ENCODE results near the gene SNORC.
"Not testable (repeated sequence)": the region's sequence is repeated elsewhere in the genome, so short reads cannot be mapped to it uniquely, and the experiment has no call there.

SNORC gene

DNA sequence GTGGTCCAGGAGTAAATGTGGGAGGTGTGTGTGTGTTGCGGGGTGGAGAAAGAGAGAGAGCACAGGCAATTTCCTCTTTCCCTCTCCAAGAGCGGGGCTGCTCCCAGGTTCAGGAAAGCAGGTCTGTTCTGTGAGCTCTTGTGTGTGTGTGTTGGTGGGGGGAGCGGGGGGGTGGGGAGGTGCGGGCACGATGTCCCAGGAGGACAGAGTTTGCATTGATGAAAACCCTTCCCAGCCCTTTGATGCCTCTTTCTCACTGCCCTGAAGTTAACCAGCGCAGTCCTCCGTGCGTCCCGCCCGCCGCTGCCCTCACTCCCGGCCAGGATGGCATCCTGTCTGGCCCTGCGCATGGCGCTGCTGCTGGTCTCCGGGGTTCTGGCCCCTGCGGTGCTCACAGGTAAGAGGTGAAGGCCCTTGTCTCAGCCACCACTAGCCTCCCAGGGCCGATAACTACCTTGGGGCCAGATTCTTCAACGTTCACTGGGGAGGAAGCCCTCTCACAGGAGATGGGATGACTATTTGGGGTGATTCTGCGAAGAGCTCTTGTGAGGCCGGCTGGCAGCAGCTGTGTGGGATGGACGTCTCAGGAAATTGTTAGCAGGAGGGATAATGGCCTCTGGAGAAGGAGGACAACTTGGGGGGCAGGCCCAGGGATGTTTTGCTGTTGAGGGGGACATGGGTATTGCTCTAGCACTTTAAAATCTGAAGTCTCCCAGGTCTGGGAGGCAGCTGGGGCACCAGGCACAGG is at the start of gene SNORC:
Gene SNORC, plus strand, starts transcription at position 247 of the 748 bp plus-strand sequence. Its CDS starts 78 bp downstream, at position 325.
- DNase-seq (ENCODE audit: low spot score): no peak

DNA sequence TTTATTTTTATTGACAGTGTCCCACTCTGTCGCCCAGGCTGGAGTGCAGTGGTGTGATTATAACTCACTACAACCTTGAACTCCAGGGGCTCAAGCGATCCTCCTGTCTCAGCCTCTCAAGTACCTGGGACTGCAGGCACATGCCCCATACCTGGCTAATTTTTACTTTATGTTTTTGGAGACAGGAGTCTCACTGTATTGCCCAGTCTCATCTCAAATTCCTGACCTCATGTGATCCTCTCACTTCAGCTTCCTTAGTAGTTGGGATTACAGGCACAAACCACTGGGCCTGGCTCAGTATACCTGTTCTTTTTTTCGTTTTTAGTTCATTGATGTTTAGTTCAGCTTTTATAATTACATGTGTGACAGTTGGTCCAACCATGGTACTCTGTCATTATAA is 40.1 kb upstream of the SNORC start:
- no peak for DNase-seq (ENCODE audit: low spot score)

DNA sequence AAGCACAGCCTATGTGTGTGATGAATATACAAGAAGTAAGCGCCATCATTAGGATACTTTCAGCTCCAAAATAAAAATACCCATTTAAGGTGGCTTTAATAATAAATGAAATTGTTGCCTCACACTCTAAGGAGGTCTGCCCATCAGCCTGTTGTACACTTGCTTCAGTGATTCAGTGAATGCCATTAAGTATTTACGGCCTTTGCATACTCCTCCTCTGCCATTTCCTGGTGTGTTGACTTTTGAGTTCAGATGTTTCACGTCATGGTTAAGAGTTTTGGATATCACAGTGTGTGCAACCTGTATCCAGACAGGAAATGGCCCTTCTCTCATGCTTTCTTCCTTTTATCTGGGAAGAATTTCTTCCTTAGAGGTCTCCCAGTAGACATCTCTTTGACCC is 38.6 kb upstream of the SNORC start:
- no peak for DNase-seq (ENCODE audit: low spot score)

DNA sequence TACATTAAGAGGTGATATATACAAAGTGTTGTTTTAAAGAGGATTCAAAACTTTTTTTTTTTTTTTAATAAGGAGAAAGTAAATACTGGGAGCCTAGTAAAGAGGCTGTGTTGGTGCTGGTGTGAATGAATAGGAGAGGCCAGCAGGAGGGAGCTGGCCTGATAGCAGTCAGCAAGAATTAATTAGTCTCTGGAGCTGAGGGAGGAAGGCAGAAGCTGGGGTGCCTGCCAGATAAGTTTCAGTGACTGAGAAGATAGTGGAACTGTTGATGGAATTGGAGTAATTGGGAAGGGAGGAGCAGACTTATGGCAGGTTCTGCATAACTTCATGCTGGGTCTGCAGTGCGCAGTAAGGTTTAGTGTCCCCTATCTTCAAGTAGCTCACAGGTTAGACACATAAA is 36.2 kb upstream of the SNORC start:
- DNase-seq (ENCODE audit: low spot score): no peak

DNA sequence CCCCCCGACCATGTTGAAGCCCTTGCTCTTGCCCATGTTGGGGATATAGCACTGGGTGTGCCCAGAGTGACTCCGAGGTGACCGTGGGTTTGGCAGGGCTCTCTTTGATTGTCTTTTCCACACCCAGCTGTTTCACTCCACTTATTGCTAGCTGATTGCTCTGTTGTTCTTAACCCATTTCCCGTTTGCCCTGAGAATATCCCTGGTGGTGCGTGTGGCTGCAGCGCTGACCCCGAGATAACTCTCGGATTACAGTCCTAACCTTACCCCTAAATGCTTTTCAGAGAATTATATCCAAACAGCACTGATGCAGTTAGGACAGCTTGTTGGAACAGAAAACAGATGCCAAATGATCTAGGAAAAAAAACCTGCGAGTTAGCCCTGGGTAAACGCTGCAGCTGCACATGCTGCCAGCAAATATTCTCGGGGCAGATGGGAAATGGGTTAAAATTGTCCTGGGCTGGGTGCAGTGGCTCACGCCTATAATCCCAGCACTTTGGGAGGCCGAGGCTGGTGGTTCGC is 34.3 kb upstream of the SNORC start:
- DNase-seq (ENCODE audit: low spot score): no peak

DNA sequence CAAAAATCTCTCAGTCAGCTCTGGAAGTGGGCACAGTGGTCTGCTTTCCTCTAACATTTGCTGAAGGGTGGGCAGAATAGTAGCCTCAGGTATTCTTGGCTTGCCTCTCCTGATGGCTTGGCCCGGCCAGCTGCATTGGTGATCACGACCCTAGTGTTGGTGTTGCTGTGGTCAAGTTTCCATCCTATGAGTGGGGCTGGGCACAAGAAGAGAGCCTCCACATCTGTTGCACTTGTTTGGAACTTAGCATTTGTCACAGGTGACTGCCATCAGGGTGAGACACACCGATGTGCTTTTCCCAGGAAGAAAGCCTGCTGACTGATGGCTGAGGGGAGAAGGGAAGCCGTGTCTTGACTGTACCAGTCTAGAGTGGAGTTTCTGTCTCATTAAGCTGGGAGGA is 33.1 kb upstream of the SNORC start:
- no peak for DNase-seq (ENCODE audit: low spot score)

DNA sequence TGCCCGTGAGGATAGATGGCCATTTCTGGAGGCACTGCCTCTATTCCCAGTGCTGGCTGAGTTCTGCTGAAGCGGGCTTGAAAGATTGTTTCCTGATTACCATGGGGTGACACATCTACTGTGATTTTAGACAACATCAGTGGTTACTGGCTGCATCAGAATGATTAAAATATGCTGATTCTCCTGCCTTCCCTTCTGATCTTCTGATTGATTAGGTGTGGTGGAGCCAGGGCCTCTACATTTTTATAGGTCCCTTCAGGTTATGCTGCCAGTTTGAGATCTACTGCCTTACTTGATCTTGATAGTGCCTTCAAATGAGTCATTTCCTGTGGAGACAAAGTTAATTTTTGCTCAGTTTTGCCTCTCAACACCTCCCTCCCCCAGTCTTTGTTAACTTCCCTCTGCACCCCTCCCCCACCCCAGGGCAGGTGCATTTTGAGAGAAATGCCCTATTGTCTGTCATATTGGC is 31.6 kb upstream of the SNORC start:
- DNase-seq (ENCODE audit: low spot score): no peak

DNA sequence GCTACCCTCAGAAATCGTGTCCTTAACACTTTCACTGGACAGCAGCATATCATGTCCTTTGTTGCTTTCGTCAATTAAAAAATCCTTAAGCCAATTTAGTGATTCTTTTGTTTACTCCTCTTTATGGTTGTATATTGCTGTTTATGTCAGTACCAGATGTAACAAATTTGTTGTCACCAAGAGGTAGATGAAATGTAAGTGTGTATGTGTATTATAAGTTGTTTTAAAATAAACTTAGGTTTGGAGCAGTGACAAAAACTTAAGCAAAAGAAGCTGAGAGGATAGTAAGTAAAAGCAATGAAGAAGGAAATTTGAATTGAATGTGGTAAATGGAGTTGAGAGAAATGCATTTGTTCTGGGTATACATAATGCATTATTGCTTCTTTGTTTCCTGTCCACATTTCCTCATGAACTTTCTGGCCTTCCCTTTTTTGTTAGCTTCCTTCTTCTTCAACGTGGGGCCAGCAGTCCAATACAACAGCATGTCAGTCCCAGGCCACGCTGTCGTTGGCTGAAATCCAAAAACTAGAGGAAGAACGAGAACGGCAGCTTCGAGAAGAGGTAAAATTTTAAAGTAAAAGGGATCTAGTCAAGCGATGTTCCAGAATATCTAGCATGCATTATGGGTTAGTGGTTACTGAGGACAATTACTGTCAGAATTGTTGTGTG is 30.5 kb upstream of the SNORC start:
- DNase-seq (ENCODE audit: low spot score): peak; percentile 76

DNA sequence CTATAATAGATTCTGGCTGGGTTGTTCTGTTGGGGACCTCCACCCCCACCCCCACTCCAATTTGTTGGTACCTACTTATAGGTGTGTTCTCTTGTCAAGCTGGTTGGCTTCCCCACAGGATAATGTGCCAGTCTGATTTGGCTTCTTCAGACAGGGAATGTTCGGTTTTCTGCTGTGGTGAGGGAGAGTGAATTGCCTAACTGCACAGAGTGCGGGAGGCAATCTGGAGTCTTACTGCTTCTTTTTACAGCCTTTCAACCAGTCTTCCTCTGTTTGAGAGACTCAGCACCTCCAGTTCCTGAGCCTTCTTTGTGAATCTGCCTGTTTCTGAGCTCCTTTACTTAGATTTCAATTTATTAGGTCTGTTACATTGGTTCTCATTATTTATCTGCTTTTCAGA is 27.4 kb upstream of the SNORC start:
- no peak for DNase-seq (ENCODE audit: low spot score)

DNA sequence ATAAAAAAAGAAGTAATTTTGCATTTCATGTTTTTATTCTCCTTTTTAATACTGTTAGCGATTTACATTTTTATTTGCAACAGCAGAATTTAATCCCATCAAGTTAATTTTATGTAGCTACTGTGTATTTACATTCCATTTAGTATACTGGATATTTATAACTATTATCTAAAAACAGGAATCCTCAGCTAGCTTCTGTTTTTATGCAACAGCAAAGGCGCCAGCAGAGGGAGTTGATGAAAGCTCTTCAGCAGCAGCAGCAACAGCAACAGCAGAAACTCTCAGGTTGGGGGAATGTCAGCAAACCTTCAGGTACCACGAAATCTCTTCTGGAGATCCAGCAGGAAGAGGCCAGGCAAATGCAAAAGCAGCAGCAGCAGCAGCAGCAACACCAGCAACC is 26.2 kb upstream of the SNORC start:
- DNase-seq (ENCODE audit: low spot score): no peak

DNA sequence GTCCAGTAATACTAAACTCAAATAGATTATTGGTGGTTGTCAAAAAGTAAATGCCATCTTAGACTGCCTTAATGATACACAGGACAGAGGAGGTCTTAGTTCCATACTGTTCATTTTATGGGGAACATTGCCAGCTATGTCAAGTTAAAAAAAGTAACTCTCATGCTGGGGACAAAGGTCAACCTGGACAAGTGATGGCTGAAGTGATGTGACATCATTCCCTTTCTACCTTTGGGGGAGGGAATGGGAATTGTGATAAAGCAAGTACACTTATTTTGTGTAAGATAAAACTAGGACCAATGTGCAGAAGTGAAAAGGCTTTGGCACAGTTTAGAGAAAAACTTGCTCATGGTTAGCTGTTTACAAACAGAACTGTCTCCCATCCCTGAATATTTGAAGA is 24.0 kb upstream of the SNORC start:
- no peak for DNase-seq (ENCODE audit: low spot score)

DNA sequence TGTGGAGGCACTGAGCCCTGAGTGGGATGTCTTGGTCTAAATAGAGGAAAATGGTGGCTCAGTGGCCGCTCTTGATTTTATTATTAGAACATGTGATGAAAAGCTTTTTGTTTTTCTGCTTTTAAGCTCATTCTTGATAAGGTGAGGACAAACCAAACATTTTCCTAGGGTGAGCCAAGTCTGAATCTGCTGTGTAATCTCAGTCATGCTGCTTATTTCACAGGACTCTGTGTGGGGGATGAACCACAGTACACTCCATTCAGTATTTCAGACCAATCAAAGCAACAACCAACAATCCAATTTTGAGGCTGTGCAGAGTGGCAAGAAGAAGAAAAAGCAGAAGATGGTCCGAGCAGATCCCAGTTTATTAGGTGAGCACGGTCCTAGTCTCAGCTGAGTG is 20.0 kb upstream of the SNORC start:
- no peak for DNase-seq (ENCODE audit: low spot score)

DNA sequence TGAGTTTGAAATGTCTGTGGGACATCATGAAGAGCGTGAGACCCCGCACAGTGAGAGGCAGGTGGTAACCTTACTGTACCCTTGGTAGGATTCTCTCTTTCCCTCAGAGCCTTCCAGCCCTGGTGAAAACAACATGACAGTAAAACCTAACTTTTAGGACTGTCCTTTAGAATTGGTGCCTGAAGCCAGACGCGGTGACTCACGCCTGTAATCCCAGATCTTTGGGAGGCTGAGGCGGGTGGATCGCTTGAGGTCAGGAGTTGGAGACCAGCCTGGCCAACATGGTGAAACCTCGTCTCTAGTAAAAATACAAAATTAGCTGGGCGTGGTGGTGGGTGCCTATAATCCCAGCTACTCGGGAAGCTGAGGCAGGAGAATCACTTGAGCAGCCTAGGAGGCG is 18.0 kb upstream of the SNORC start:
- not testable (repeated sequence) for DNase-seq (ENCODE audit: low spot score)

DNA sequence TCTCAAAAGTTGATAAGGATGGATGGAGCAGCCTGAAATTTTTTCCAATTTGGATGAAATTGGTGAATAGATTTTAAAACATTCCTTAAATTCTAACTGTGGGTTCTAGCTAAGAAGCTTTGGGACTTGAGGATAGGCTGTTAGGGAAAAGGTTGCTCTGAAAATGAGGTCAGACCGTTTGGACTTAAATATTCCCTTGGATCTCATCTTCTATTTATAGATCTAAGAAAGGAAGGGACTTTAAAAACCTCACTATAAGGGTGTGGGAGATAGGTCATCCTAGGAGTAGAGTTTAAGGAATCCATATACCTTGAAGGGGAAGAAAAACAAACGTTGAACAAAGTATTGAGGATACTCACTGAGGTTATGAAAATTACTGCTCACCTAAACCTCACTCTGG is 17.4 kb upstream of the SNORC start:
- no peak for DNase-seq (ENCODE audit: low spot score)

DNA sequence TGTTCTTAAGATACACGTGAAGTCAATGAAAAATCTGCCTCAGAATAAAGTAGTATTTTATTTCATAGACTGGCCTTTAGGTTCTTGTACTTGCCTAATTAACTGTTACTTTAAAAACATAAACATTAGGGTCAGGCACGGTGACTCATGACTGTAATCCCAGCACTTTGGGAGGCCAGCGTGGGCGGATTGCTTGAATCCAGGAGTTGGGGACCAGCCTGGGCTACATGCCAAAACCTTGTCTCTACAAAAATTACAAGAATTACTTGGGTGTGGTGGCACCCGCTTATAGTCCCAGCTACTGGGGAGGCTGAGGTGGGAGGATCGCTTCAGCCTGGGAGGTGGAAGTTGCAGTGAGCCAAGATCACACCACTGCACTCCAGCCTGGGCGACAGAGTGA is 16.0 kb upstream of the SNORC start:
- no peak for DNase-seq (ENCODE audit: low spot score)

DNA sequence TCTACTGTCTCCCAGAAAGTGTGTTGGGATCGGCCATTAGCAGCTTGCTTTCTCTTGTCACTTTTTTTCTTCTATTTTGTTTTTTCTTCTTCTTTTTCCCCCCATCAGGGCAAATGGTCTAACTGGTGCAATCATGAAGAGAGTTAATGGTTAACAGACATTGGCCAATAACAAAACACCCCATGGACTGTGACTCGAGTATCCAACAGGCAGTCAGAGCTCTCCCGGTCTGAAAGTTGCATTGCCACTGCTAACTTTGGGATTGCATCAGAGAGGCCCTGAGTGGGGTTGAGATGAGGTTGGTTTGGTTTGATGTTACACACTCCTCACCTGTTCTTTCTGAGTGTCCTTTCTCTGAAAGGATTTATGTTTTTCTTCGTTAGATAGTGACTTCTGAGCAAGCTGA is 12.9 kb upstream of the SNORC start:
- no peak for DNase-seq (ENCODE audit: low spot score)

DNA sequence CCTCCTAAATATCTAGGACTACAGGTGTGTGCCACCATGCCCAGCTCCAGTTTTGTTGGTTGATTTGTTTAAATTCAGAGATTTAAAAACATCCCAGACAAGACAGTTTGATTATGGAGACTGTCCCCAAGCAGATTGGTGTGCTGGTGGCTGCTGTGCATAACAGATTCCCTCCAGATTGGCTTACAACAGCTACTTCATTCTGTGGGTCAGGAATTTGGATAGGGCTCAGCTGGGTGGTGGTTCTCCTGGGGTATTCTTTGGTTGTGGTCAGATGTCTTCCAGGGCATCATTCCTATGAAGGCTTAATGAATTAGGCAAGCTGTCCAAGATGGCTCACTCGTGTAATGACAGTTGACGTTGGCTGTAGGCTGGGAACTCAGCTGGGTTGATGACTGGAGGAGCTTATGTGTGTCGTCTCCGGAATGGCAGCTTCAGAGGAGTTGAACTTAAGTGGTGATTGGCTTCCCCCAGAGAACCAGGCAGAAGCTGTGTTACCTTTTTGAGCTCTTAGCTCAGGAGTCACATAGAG is 10.6 kb upstream of the SNORC start:
- DNase-seq (ENCODE audit: low spot score): no peak

DNA sequence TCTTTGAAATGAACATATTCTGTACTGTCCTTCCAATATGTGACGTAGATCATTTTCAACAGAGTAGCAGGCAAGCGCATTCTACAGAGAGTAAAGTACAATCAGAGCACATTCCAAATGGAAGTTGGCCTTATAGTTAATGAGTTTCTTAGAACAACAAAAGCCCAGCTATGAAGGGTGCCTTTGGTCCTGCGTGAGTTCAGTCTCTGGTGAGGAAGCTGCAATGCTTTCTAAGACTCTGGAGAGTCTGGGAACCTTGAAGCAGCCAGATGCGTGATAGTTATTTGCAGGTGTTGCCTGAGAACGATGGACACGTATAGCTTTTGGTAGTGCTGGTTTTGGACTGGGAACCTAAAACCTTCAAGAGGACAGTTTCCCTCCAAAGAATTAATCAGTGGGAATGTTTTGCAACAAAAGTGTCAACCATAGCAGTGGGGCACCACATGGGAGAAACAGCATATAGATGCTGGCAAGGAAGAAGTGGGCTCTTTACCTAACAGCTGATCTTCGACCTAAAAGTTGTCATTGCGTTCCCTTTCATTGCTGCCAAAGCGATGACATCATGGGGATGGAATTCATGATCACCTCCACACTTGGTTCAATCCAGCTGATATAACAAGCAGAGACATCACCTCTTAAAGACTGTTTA is 9.3 kb upstream of the SNORC start:
- no peak for DNase-seq (ENCODE audit: low spot score)

DNA sequence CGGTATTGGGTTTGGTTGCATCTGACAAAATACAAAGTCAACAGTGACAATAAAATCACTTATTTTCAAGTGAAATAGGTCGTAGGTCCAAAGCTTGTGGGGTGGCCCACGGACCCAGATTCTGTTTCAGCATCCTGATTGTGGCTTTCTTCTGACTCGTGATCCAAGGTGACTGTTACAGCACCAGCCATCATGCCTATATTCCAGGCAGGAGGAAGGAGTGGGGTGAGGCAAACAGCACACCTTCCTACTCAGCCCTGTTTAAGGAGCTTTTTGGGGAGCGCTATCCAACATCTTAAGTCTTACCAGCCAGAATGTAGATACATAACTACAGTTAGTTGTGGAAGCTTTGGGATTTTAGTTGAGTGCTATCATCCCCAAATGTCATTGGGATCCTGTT is 8.7 kb upstream of the SNORC start:
- DNase-seq (ENCODE audit: low spot score): no peak

DNA sequence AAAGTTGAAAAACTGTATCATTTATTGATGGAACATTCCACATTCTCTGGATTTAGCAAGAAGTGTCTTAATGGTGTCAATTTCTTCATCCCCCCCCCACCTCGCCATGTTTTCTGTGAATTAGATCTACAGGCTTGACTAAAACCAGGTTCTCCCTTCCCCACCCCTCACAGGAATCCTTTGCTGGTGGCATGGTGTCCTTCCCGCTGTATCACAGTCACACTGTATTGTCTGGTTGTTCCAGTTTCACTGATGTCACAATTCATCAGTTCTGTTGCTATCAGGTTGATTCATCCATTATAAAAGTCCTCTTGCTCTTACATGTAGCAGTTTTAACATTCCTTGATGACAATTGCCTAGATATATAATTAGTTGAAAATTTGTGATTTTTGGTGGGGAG is 6.1 kb upstream of the SNORC start:
- DNase-seq (ENCODE audit: low spot score): no peak

DNA sequence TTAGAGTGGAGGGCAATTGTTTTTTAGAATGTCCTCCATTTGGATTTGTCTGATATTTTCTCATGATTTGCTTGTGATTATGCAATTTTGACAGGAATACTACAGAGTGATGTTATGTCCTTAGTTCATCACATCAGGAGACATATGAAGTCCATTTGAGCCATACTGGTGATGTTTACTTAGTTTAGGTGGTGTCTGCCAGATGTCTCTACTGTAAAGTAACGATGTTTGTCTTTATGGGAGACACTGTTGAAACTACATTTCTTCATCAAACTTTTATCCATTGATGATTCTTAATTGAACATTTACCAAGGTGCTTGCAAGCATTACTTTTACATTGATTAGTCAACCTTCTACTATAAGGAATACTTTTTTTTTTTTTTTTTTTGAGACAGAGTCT is 4.9 kb upstream of the SNORC start:
- DNase-seq (ENCODE audit: low spot score): no peak

DNA sequence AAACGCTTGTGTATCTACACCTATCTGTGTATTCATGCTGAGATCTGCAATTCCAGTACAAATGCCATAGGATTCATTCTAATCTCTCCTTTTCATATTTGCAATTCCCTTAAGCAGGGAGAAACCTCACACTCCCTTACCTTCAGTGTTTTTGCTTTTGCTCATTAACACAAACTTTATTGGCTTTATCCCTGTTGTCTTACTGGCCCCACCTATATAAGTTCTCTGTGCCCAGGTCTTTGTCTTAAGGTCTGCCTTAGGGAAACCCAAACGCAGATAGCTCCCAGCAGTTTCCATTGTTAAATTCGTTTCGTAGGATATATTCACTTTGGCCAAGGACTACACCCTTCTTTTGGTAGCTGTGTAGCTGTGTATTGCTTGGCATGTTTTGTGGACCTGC is 4.0 kb upstream of the SNORC start:
- DNase-seq (ENCODE audit: low spot score): no peak
